ENCODE measurements around the gene RPTOR. TPM values are rescaled to one million over a fixed set of nuclear protein-coding genes. Genes with fewer than 3 reads are reported as not detected.
A peak's percentile ranks its signal among the peaks of the same experiment; 100 is the strongest.

Gene RPTOR
- total and polyA plus RNA-seq, 3 experiments from 2014 or later: 7.9 to 69.4 (median 63.9) TPM

DNA sequence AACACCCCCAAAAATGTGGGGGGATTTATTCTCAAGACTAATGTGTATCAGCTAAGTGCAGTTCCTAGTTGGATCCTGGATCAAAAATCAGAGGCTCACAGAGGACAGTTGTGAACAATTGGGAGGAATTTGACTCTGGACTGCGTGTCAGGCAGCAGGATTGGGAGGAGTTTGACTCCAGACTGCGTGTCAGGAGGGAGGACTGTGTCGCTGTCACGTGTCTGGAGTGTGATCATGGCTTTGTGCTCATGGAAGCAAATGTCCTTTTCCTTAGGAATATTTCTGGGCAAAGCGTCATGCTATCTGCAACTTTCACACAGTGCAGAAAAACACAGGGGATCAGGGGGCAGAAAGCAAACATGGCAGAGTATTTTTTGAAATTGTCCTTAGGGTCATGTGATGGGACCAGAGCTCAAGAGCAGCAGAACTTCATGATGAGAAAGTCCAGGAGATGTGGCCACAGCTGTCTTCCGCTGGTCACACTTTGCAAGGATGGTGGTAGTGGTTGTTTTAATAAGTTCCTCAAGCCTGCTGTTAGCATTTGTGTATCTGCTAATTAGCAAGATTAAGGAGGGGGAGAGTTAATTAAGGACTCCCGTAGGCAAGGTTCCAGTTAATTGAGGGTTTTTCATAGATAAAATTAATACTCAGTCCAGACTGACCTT lies 325.0 kb downstream of the RPTOR start:
- Histone ChIP-seq H3K9me3 (ENCODE audit: low read length) (no peaks in the 10 kb centered on the region), H3K4me3 (ENCODE audit: low read length) (no peak overlapping the region), H3K36me3 (ENCODE audit: insufficient read depth, low read length) (peaks cover 2% of the 10 kb centered on the region), H3K27ac (ENCODE audit: low read depth, low read length) (no peak overlapping the region), H3K27me3 (ENCODE audit: insufficient read depth, low read length, poor library complexity, severe bottlenecking) (no peaks in the 10 kb centered on the region), H3K4me1 (ENCODE audit: insufficient read depth, low read length) (peaks cover 41% of the 10 kb centered on the region)
- no peak for DNase-seq
- peaks cover 0 to 13% (median 7%) of the 10 kb centered on the region in 3 donors for H3K36me3 Mint-ChIP-seq
- ChIA-PET CTCF (interaction anchor here (1.5 kb wide), 1 partner anchor 22 kb away, joined by 5 read pairs; no protein-coding TSS in a partner anchor), POLR2A (no interaction called here)
- peaks cover 34 to 61% (median 43%) of the 10 kb centered on the region in 3 donors for H3K4me1 Mint-ChIP-seq
- H3K4me3 Mint-ChIP-seq: peak overlapping the region in 1 of 7 donors; percentile 64
- no peaks in the 10 kb centered on the region for H3K9me3 Mint-ChIP-seq
- peak overlapping the region in 3 of 8 donors; percentile 13 to 73 (median 40) for H3K27ac Mint-ChIP-seq
- H3K27me3 Mint-ChIP-seq: no peaks in the 10 kb centered on the region

- H3K36me3 Mint-ChIP-seq: peaks cover 0 to 19% (median 8%) of the 10 kb centered on the region in 3 donors
- no peak overlapping the region for H3K27ac ChIP-seq (ENCODE audit: low read depth, low read length)
Observed at GRCh38 chr17:80870401-80870800, 325.8 kb downstream of the RPTOR start.

GRCh38 chr17:80871341-80871740 lies 326.7 kb downstream of the RPTOR start:
- peaks cover 5% of the 10 kb centered on the region for H3K36me3 ChIP-seq (ENCODE audit: insufficient read depth, low read length)
- Mint-ChIP-seq H3K9me3 (no peaks in the 10 kb centered on the region), H3K27ac (peak overlapping the region in 6 of 8 donors; percentile 13 to 83 (median 51)), H3K4me1 (peaks cover 31 to 57% (median 32%) of the 10 kb centered on the region in 3 donors), H3K4me3 (peak overlapping the region in 6 of 7 donors; percentile 12 to 68 (median 48)), H3K27me3 (no peaks in the 10 kb centered on the region), H3K36me3 (peaks cover 0 to 19% (median 8%) of the 10 kb centered on the region in 3 donors)
- H3K27me3 ChIP-seq (ENCODE audit: insufficient read depth, low read length, poor library complexity, severe bottlenecking): no peaks in the 10 kb centered on the region
- peak in 2 of 5 donors; percentile 19 to 41 for DNase-seq
- no peaks in the 10 kb centered on the region for H3K9me3 ChIP-seq (ENCODE audit: low read length)
- no peak overlapping the region for H3K27ac ChIP-seq (ENCODE audit: low read depth, low read length)
- no peak overlapping the region for H3K4me3 ChIP-seq (ENCODE audit: low read length)
- ChIA-PET CTCF (no interaction called here), POLR2A (no interaction called here)
- H3K4me1 ChIP-seq (ENCODE audit: insufficient read depth, low read length): peaks cover 40% of the 10 kb centered on the region

More at GRCh38 chr17:80870401-80870800, 325.8 kb downstream of the RPTOR start:
- Mint-ChIP-seq H3K27me3 (no peaks in the 10 kb centered on the region), H3K27ac (peak overlapping the region in 4 of 8 donors; percentile 44 to 83 (median 60)), H3K4me3 (peak overlapping the region in 1 of 7 donors; percentile 64), H3K4me1 (peaks cover 34 to 64% (median 38%) of the 10 kb centered on the region in 3 donors), H3K9me3 (no peaks in the 10 kb centered on the region)
- H3K36me3 ChIP-seq (ENCODE audit: insufficient read depth, low read length): peaks cover 5% of the 10 kb centered on the region
- H3K4me3 ChIP-seq (ENCODE audit: low read length): no peak overlapping the region
- no peaks in the 10 kb centered on the region for H3K9me3 ChIP-seq (ENCODE audit: low read length)
- no peaks in the 10 kb centered on the region for H3K27me3 ChIP-seq (ENCODE audit: insufficient read depth, low read length, poor library complexity, severe bottlenecking)
- H3K4me1 ChIP-seq (ENCODE audit: insufficient read depth, low read length): peaks cover 41% of the 10 kb centered on the region
- peak in 1 of 5 donors; percentile 41 for DNase-seq
- ChIA-PET POLR2A (no interaction called here), CTCF (no interaction called here)

DNA sequence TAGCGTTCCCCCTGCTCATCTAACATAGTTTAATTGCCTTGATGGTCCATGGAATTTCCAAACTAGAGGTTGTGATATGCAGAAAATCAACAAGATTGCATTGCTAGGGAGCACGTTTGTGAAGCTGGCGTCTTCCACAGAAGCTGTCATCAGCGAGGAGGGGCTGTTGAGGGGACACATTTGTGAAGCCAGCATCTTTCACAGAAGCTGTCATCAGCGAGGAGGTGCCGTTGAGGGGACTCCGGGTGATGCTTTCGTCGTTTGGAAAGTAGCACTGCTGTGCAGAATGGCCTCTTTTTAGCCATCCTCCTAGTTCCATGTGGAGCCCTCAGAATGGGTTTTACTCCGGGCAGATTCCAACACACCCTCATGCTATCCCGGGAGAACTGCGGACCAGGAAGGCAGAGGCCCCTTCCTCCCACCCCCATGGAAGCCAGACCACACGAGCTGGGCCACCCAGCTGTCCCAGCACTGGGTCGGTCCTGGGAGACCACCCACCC lies 327.4 kb downstream of the RPTOR start:
- Histone ChIP-seq H3K27ac (ENCODE audit: low read depth, low read length) (no peak overlapping the region), H3K36me3 (ENCODE audit: insufficient read depth, low read length) (peaks cover 5% of the 10 kb centered on the region), H3K4me3 (ENCODE audit: low read length) (peak overlapping the region; percentile 4), H3K4me1 (ENCODE audit: insufficient read depth, low read length) (peaks cover 41% of the 10 kb centered on the region), H3K27me3 (ENCODE audit: insufficient read depth, low read length, poor library complexity, severe bottlenecking) (no peaks in the 10 kb centered on the region), H3K9me3 (ENCODE audit: low read length) (no peaks in the 10 kb centered on the region)
- peaks cover 33 to 57% (median 34%) of the 10 kb centered on the region in 3 donors for H3K4me1 Mint-ChIP-seq
- peak overlapping the region in 5 of 7 donors; percentile 44 to 68 (median 47) for H3K4me3 Mint-ChIP-seq
- ChIA-PET POLR2A (no interaction called here), CTCF (no interaction called here)
- peak in 1 of 5 donors; percentile 11 for DNase-seq
- peak overlapping the region in 4 of 8 donors; percentile 37 to 83 (median 56) for H3K27ac Mint-ChIP-seq
- no peaks in the 10 kb centered on the region for H3K9me3 Mint-ChIP-seq
- H3K27me3 Mint-ChIP-seq: peaks cover 0 to 1% of the 10 kb centered on the region in 2 donors
- H3K36me3 Mint-ChIP-seq: peaks cover 0 to 20% (median 9%) of the 10 kb centered on the region in 3 donors

DNA sequence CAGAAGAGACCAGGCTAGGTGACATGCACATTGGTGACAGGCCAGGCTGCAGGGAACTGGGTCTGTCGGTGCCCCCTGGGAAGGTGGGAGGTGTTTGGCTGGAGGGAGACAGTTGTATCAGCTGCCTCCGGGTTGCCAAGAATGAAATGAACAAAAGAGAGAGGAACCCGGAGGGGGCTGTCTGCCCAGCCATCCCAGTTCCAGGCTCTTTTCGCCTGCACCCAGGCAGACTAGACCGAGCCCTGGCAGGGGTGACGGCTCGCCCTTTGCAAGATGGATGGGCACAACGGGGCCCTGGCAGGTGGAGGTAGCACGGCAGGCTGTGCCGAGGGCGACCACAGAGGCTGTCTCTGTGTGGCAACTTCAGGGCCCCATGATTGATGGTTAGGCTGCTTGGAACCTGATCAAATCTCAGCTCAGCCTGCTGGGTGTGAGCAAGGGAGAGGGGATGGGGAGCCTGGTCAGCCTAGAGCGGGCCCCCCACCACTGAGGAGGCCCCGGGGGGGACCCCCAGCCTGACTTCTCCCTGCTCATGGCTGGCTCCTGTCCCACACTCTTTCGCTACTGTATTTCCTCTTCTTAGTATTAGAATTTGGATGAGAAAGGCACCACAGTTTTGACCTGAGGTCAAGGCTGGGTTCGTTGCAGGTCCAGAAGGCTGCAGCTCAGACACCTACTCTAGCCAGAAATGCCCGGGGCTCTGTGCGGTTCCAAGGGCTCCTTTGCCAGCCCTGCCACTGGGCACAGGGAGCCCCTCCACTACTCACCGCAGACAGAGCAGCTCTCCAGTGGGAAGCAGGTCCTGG lies 328.1 kb downstream of the RPTOR start:
- DNase-seq: peak in 1 of 5 donors; percentile 42
- H3K27ac ChIP-seq (ENCODE audit: low read depth, low read length): no peak overlapping the region
- Mint-ChIP-seq H3K9me3 (no peaks in the 10 kb centered on the region), H3K27me3 (peaks cover 0 to 1% of the 10 kb centered on the region in 2 donors), H3K4me1 (peaks cover 39 to 64% (median 41%) of the 10 kb centered on the region in 3 donors), H3K27ac (peak overlapping the region in 1 of 8 donors; percentile 37), H3K36me3 (peaks cover 0 to 20% (median 9%) of the 10 kb centered on the region in 3 donors), H3K4me3 (no peak overlapping the region)
- no peaks in the 10 kb centered on the region for H3K9me3 ChIP-seq (ENCODE audit: low read length)
- ChIA-PET CTCF (no interaction called here), POLR2A (no interaction called here)
- H3K4me1 ChIP-seq (ENCODE audit: insufficient read depth, low read length): peaks cover 47% of the 10 kb centered on the region
- H3K4me3 ChIP-seq (ENCODE audit: low read length): peak overlapping the region; percentile 4
- H3K27me3 ChIP-seq (ENCODE audit: insufficient read depth, low read length, poor library complexity, severe bottlenecking): no peaks in the 10 kb centered on the region
- H3K36me3 ChIP-seq (ENCODE audit: insufficient read depth, low read length): peaks cover 5% of the 10 kb centered on the region

DNA sequence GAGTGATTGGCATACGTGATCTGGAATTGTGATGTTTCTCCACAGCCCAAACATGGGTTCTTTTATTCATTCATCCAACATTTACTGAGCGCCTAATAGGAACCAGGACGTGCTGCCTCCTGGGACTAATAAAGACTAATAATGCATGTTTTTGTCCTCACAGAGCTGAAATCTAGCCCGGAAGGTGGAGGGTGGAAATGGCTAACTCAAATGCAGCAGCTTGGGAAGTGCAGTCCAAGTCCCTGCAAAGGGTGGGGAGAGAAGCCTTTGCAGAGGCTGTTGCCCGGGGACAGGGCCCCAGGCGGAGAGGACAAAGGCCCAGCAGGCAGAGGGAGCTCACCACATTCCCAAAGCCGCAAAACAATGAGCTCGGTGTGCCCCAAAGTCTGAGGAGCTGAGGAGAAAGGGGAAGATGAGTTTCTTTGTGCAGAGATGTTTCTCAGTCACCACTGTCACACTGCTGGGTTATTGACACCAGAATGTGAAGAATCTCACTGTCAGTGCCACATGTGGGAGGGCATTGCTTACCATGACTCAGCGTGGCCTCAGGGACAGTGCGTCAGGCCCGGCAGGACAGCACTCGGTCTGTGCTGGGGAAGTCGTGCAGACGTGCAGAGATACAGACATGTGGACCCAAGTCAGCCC lies 328.8 kb downstream of the RPTOR start:
- Histone ChIP-seq H3K4me3 (ENCODE audit: low read length) (no peak overlapping the region), H3K27ac (ENCODE audit: low read depth, low read length) (no peak overlapping the region), H3K27me3 (ENCODE audit: insufficient read depth, low read length, poor library complexity, severe bottlenecking) (no peaks in the 10 kb centered on the region), H3K4me1 (ENCODE audit: insufficient read depth, low read length) (peaks cover 53% of the 10 kb centered on the region), H3K36me3 (ENCODE audit: insufficient read depth, low read length) (peaks cover 5% of the 10 kb centered on the region), H3K9me3 (ENCODE audit: low read length) (no peaks in the 10 kb centered on the region)
- DNase-seq: peak in 1 of 5 donors; percentile 26
- POLR2A ChIA-PET: no interaction called here
- Mint-ChIP-seq H3K27me3 (peaks cover 0 to 1% of the 10 kb centered on the region in 2 donors), H3K27ac (peak overlapping the region in 3 of 8 donors; percentile 31 to 73 (median 37)), H3K9me3 (no peaks in the 10 kb centered on the region), H3K36me3 (peaks cover 0 to 17% (median 6%) of the 10 kb centered on the region in 3 donors), H3K4me1 (peaks cover 45 to 71% (median 45%) of the 10 kb centered on the region in 3 donors), H3K4me3 (peak overlapping the region in 2 of 7 donors; percentile 18 to 72)
- CTCF ChIA-PET: no interaction called here

DNA sequence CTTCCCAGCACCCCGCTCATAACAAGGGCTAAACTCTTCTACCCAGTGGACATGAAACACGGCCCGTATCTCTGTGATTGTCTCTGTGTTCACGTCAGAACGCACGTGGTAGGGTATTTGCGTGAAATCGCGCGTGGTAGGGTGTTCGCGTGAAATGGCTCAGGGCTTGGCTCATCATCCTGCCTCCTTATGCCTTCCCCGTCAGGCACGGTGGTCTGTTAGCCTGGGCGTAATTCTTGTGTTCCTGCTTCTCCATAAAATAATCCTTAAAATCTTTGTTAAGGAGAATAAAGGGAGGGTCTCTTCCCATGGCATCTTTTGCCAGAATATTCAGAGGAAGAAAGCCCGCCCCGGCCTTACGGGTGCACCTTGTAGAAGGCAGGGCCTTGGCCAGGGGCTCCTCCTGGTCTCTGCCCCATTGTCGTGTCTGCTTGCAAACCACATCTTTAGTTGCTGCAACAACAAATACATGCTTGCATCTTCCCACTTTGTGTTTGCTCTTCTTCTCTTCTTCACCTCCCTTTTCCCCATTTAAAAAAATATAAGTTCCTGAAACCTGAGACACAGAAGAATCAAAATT lies 330.3 kb downstream of the RPTOR start:
- H3K27me3 Mint-ChIP-seq: peaks cover 0 to 1% of the 10 kb centered on the region in 2 donors
- H3K36me3 Mint-ChIP-seq: peaks cover 0 to 17% (median 6%) of the 10 kb centered on the region in 3 donors
- Histone ChIP-seq H3K9me3 (ENCODE audit: low read length) (no peaks in the 10 kb centered on the region), H3K27me3 (ENCODE audit: insufficient read depth, low read length, poor library complexity, severe bottlenecking) (no peaks in the 10 kb centered on the region), H3K4me3 (ENCODE audit: low read length) (no peak overlapping the region), H3K4me1 (ENCODE audit: insufficient read depth, low read length) (peaks cover 53% of the 10 kb centered on the region), H3K27ac (ENCODE audit: low read depth, low read length) (no peak overlapping the region), H3K36me3 (ENCODE audit: insufficient read depth, low read length) (peaks cover 5% of the 10 kb centered on the region)
- peaks cover 44 to 72% (median 45%) of the 10 kb centered on the region in 3 donors for H3K4me1 Mint-ChIP-seq
- POLR2A ChIA-PET: interaction anchor here (0.9 kb wide), 1 partner anchor 11 kb away, joined by 3 read pairs; no protein-coding TSS in a partner anchor
- peak in 1 of 5 donors; percentile 35 for DNase-seq
- CTCF ChIA-PET: no interaction called here
- H3K4me3 Mint-ChIP-seq: peak overlapping the region in 1 of 7 donors; percentile 9
- no peaks in the 10 kb centered on the region for H3K9me3 Mint-ChIP-seq
- H3K27ac Mint-ChIP-seq: peak overlapping the region in 3 of 8 donors; percentile 13 to 72 (median 52)

All from CD8-positive, alpha-beta memory T cell (primary cell).